Panc1 (cell line): Measurements from ENCODE around the gene MAGOH. TPM values are rescaled to one million over a fixed set of nuclear protein-coding genes. Genes with fewer than 3 reads are reported as not detected.

ENCODE experiments used
- ATAC-seq: fragments of 200-7000 bp; cut with Tn5 transposase; 2 replicates; pipeline ENCODE4 v1.9.1; 2020; ENCODE audit warnings: mild to moderate bottlenecking, moderate library complexity
- BruUV-seq: library from RNA; stranded (reverse); fragments of 400-500 nt; replicated peaks from 2 replicates; lab custom pipeline; 2021; lab: Mats Ljungman, UMichigan
- CTCF ChIA-PET: fragments of 300-600 bp; sonication (Branson Sonifier 250); formaldehyde crosslinking; loops from one replicate; lab custom pipeline; 2022; ENCODE audit warnings: antibody characterized with exemption; lab: Charles Lee
- POLR2A ChIA-PET: fragments of 300-600 bp; sonication (Branson Sonifier 250); formaldehyde crosslinking; loops from one replicate; lab custom pipeline; 2022; ENCODE audit warnings: antibody characterized with exemption; lab: Charles Lee
- DNase-seq: peaks from one replicate; pipeline ENCODE4 v3.0.0-alpha.2; 2010; ENCODE audit warnings: low read depth, low spot score
- H3K27ac ChIP-seq: 2 replicates; pipeline ENCODE4 v1.5.1; 2011; ENCODE audit warnings: mild to moderate bottlenecking, low read length, inconsistent platforms
- H3K27me3 ChIP-seq: fragments of 200-500 bp; sonication (Bioruptor generic); 2 replicates; pipeline ENCODE4 v1.6.0; 2014; ENCODE audit warnings: low read length, inconsistent platforms; ENCODE audit not compliant: control insufficient read depth, insufficient read depth
- H3K36me3 ChIP-seq: fragments of 200-500 bp; sonication (Bioruptor generic); 2 replicates; pipeline ENCODE4 v1.5.1; 2014; ENCODE audit warnings: inconsistent platforms, mild to moderate bottlenecking, low read length, moderate library complexity; ENCODE audit not compliant: control insufficient read depth, insufficient read depth
- H3K4me1 ChIP-seq: 2 replicates; pipeline ENCODE4 v1.5.1; 2011; ENCODE audit warnings: inconsistent platforms, mild to moderate bottlenecking, low read length, moderate library complexity; ENCODE audit not compliant: control insufficient read depth, insufficient read depth
- H3K4me3 ChIP-seq, 2 experiments: 2 replicates each; pipeline ENCODE4 v1.5.1; 2011 to 2012; ENCODE audit warnings: low read depth in 2 of 2, low read length in 2 of 2, mild to moderate bottlenecking in 2 of 2, inconsistent platforms in 1 of 2, moderate library complexity in 1 of 2
- H3K9me3 ChIP-seq: fragments of 200-500 bp; sonication (Bioruptor generic); 2 replicates; pipeline ENCODE4 v1.5.1; 2014; ENCODE audit warnings: low read depth, mild to moderate bottlenecking, inconsistent platforms, low read length, moderate library complexity; ENCODE audit not compliant: control insufficient read depth, insufficient read depth
- CTCF ChIP-seq: fragments of 450-650 bp; IDR thresholded peaks from 2 replicates; pipeline ENCODE4 v1.5.1; 2017; ENCODE audit warnings: mild to moderate bottlenecking
- POLR2AphosphoS5 ChIP-seq: IDR thresholded peaks from 2 replicates; pipeline ENCODE4 v1.6.1; 2012; ENCODE audit warnings: mild to moderate bottlenecking, low read depth, low read length, moderate library complexity
- REST ChIP-seq, 2 experiments: IDR thresholded peaks; 2 replicates each; pipeline ENCODE4 v1.6.1; 2011 to 2012; ENCODE audit warnings: low read depth in 2 of 2, control low read depth in 1 of 2, low read length in 1 of 2, mild to moderate bottlenecking in 1 of 2, moderate library complexity in 1 of 2; ENCODE audit not compliant: insufficient read depth in 1 of 2
- SIN3A ChIP-seq: IDR thresholded peaks from 2 replicates; pipeline ENCODE4 v1.6.1; 2012; ENCODE audit warnings: low read depth, mild to moderate bottlenecking, low read length, moderate library complexity, borderline replicate concordance; ENCODE audit not compliant: insufficient read depth
- TCF7L2 ChIP-seq: IDR thresholded peaks from 2 replicates; pipeline ENCODE4 v1.6.1; 2011; ENCODE audit warnings: mild to moderate bottlenecking, low read depth, low read length, inconsistent platforms
- in situ Hi-C: cut with HindIII; loops from 2 replicates; pipeline ENCODE4 v1.10.0; 2016; ENCODE audit warnings: low sequenced_read_pairs, low pct_unique_long_range_greater_than_20kb
- intact Hi-C: fragments of 100-400 bp; cut with micrococcal nuclease; formaldehyde crosslinking; loops from one replicate; pipeline ENCODE4 v1.10.0; 2022; ENCODE audit not compliant: unreplicated experiment
- total RNA-seq: library from RNA; stranded (reverse); gene quantifications from one replicate; pipeline ENCODE4 v1.2.1, GENCODE V29; 2021; ENCODE audit not compliant: unreplicated experiment

Gene MAGOH
- total RNA-seq, 1 experiment from 2014 or later = 63.8 TPM

- BruUV-seq = no TSS peak
- ATAC-seq (peak; percentile 20; the same call in 1 of the 2 replicates), DNase-seq (no peak)
- H3K9me3 ChIP-seq = no peaks in the 10 kb centered on the region
- H3K4me1 ChIP-seq = peaks cover 15% of the 10 kb centered on the region
- no peak for TF ChIP-seq REST (IDR thresholded peaks at IDR 0.05; ENCODE audit: insufficient read depth in 1 of 2, low read depth in 2 of 2, low read length in 1 of 2)
- no peak for TF ChIP-seq CTCF
- TF ChIP-seq POLR2AphosphoS5 = no peak
- no peak for TF ChIP-seq SIN3A
- no peak for TF ChIP-seq TCF7L2
- H3K27me3 ChIP-seq = no peaks in the 10 kb centered on the region
- peak overlapping the region; percentile 91 to 97 for H3K4me3 ChIP-seq
- CTCF ChIA-PET = no interaction called here
- intact Hi-C loops (no loop called here), in situ Hi-C loops (no loop called here)
- POLR2A ChIA-PET = no interaction called here
- peaks cover 2% of the 10 kb centered on the region for H3K36me3 ChIP-seq
- H3K27ac ChIP-seq = peak overlapping the region; percentile 97
These were observed 42.3 kb downstream of the MAGOH start for GRCh38 chr1:53196017-53196484.

DNA sequence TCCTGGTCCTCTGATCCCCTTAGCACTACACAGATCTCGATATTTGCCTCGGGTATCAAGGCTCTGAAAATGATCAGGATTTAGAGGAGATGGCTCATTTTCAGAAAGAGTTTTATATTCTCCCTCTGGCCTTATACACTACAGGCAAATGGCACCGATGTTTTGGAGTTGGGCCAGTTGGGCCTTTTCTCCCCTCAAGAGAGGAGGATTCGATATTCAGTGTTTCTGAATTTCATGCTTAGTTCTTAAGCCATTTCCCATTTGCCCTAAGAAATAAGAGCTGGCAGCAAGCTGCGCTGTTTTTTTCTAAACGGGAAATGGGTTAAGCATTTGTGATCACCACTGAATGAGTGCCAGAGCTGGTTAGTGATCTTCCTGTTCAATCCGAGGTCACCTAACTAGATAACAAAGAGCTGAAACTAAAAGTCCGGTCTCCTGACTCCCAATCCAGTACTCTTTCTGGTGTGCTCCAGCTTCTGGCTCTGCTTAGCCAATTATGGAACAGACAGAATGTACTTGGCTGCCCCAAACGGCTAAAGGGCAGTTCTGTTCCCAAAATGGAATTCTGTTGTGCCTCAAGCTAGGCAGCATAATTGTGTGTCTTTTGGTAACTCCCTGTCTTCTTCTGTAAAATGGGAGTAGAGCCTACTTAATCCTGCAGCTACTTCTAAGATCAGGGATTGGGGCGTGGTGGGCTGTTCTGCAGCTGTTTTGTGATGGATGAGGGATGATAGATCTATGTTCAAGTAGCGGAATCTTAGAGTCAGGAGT lies 42.9 kb downstream of the MAGOH start:
- DNase-seq (no peak), ATAC-seq (no peak)
- ChIA-PET CTCF (interaction anchor here (0.9 kb wide), 1 partner anchor 13 kb away, joined by 3 read pairs; no protein-coding TSS in a partner anchor), POLR2A (interaction anchor here (0.6 kb wide), 1 partner anchor 346 kb away, joined by 3 read pairs; no protein-coding TSS in a partner anchor)
- no peaks in the 10 kb centered on the region for H3K27me3 ChIP-seq
- no TSS peak for BruUV-seq
- TF ChIP-seq REST (IDR thresholded peaks at IDR 0.05; ENCODE audit: insufficient read depth in 1 of 2, low read depth in 2 of 2, low read length in 1 of 2) (no peak), SIN3A (no peak), CTCF (no peak), TCF7L2 (no peak), POLR2AphosphoS5 (no peak)
- H3K4me3 ChIP-seq = no peak overlapping the region
- peak overlapping the region; percentile 97; the same call in 1 of the 2 replicates for H3K27ac ChIP-seq
- intact Hi-C loops = no loop called here
- in situ Hi-C loops = no loop called here
- no peaks in the 10 kb centered on the region for H3K9me3 ChIP-seq
- peaks cover 2% of the 10 kb centered on the region for H3K36me3 ChIP-seq
- peaks cover 15% of the 10 kb centered on the region for H3K4me1 ChIP-seq
